Measurements from ENCODE around the gene FGFR2.

Gene FGFR2

DNA sequence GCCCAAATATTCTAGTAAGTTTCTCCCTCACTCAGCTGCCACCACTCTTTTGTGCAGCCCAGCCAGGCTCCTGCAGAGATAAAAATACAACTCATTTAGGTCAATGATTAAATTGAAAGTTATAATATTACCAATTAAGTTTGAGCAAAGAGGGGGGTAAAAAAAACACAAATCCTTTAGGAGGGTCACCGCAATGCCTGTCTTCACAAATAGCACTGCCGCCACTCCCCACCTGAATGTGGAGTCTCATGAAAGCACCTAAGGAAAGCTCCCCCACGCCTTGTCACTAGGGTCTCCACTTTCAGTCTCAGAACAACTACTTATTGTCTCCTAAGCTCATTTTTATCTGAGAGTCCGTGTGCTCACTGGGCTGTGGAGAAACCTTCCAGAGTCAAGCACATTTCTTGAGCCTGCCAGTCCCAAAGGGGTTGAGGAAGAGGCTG, 148.7 kb downstream of the FGFR2 start:
- no peak for TF ChIP-seq GATA3 (IDR thresholded peaks at IDR 0.05; ENCODE audit: low read depth, low read length)
- no peak for TF ChIP-seq GATA2 (IDR thresholded peaks at IDR 0.05; ENCODE audit: low read depth, low read length)

DNA sequence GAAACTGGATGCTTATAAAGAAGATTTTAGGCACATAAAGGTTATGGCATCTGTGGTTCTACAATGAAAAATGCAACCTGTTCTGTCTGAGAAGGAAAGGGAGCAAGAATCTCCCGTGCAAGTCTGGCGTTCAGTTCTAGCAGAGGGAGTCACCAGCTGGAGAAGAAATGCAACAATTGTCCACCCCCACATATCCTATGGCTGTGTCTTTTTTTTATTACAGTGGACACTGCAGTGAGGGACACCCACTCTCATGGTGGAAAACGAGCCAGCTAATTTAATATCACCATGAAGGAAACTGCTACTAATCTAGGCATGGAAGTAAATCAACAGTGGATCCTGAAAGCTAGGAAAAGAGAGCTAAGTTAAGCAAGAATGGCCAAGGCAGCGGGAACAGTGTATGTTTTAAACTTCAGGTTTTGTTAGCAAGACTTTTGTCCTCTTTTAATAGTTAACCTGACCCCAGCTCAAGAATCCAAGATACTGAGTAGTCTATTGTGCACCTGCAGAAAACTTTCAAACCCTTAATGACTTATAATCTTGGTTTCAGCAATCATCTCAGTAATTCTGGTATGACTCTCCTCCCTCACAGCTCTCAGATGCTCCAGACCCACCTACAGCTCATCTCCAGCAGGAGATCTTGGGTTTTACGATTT, 149.3 kb downstream of the FGFR2 start:
- TF ChIP-seq GATA3 (IDR thresholded peaks at IDR 0.05; ENCODE audit: low read depth, low read length) (no peak), GATA2 (IDR thresholded peaks at IDR 0.05; ENCODE audit: low read depth, low read length) (no peak)

DNA sequence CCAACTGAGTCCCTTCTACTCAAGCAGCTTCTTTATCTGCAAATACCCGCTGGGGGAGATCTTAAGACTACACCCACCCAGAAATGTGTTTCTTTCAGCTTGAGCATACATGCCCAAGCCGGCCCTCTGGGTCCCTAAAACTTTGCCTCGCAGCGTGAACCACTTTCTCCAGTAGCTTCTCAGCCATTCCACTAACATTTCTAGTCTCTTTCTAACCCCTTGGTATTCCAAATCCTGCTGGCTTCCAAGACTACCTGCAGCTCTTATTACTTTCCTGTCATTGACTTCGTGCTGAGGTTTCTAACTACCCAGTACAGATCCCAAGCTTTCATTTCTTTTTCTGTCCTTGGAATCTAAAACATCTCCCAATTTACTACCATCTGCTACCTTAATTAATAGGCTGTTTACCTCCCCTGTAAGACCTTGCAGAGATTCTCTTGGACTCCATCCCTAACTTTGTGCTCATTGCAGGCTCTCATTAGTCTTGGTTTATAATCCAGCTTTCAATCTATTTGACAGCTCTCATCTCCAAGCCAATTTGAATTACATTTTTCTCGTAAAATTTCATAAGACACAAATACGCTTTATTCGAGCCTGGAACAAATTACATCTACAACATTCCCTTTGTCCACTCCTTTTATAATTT, 153.6 kb downstream of the FGFR2 start:
- TF ChIP-seq GATA2 (IDR thresholded peaks at IDR 0.05; ENCODE audit: low read depth, low read length) (no peak), GATA3 (IDR thresholded peaks at IDR 0.05; ENCODE audit: low read depth, low read length) (no peak)

DNA sequence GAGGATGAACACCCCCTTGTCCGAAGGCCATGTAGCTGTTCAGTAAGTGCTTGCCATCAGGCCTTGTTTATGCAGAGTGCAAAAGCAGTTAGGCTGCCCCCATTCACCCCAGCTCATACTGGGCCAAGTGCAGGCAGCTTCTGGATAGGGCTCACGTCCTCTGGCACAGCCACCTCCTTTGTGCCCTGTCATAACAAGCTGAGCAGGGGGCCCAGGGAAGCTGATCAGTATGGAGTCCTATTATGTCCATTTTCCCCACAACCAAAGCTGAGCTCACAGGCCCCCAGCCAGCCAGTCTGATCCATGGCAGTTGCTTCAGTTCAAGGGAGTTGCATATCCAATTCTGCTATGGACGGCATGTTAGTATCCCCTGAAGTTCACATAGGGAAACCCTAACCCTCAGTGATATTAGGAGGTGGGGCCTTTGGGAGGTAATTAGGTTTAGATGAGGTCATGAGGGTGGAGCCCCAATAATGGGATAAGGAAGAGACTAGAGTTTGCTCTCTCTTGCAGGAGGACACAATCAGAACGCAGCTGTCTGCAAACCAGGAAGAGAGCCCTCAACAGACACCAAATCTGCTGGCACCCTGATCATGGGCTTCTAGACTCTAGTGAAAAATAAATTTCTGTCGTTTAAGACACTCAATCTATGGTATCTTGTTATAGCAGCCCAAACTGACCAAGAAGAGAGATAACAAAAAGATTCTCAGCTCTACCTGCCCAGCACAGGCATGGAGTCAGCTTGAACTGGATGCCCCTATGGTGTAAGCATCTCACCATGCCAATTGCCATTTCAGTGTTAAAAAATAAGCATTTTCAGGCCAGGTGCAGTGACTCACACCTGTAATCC, 155.9 kb downstream of the FGFR2 start:
- TF ChIP-seq GATA3 (IDR thresholded peaks at IDR 0.05; ENCODE audit: low read depth, low read length), result no peak
- TF ChIP-seq GATA2 (IDR thresholded peaks at IDR 0.05; ENCODE audit: low read depth, low read length), result no peak

DNA sequence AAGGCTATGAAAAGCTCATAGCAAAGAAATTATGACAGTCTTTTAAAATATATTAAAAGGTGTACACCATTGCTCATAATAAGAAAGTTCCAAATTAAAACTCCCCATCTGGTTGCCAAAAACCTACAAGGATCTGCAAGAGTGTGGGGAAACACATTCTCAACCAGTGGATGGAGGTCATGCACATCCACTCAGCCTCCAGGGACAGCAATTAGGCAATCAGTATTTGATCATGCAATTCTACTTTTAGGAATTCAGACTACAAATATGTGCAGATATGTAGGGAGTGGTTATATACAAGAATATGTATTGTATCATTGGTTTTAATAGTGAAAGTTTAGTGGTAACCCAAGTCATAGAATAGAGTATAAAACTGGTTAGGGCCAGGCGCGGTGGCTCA, 157.8 kb downstream of the FGFR2 start:
- TF ChIP-seq GATA2 (IDR thresholded peaks at IDR 0.05; ENCODE audit: low read depth, low read length), result no peak
- no peak for TF ChIP-seq GATA3 (IDR thresholded peaks at IDR 0.05; ENCODE audit: low read depth, low read length)

DNA sequence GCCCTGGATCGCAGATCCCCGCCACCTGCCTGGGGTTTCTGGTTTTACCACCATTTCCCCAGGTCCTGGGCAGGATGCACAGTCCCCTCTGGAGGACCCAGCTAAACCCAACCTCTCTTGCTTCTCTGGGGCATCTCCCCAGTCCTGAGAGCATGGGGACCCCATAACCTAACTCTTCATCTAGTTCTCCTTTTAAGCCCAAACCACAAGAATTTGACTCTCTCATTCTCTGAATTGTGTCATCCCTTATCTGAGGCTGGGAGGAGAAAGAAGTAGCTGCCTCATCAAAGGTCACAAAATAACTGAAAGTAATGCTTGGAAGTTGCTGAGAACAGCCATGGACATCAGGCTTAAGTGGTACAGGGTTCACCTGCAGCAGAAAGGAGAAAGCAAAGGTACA, 159.9 kb downstream of the FGFR2 start:
- TF ChIP-seq GATA3 (IDR thresholded peaks at IDR 0.05; ENCODE audit: low read depth, low read length) (no peak), GATA2 (IDR thresholded peaks at IDR 0.05; ENCODE audit: low read depth, low read length) (no peak)

DNA sequence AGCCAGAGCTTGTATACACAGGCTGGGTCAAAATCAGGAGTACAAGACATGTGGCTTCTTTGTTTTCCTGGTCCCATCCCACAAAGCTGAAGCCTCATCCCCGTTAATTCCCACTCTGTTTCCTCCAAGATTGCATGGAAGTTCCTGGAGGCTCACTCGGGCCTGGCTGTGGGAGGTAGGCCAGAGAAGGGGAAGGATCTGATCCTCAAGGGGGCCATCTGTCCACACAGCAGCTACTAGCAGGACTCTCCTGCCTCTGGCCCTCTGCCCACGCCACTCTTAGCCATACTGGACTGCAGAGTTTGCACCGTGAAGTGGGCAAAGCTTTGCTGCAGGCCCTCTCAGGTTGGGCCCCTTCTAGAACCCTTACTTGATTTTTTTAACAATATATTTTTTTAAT, 160.6 kb downstream of the FGFR2 start:
- TF ChIP-seq GATA3 (IDR thresholded peaks at IDR 0.05; ENCODE audit: low read depth, low read length), result no peak
- TF ChIP-seq GATA2 (IDR thresholded peaks at IDR 0.05; ENCODE audit: low read depth, low read length), result no peak

DNA sequence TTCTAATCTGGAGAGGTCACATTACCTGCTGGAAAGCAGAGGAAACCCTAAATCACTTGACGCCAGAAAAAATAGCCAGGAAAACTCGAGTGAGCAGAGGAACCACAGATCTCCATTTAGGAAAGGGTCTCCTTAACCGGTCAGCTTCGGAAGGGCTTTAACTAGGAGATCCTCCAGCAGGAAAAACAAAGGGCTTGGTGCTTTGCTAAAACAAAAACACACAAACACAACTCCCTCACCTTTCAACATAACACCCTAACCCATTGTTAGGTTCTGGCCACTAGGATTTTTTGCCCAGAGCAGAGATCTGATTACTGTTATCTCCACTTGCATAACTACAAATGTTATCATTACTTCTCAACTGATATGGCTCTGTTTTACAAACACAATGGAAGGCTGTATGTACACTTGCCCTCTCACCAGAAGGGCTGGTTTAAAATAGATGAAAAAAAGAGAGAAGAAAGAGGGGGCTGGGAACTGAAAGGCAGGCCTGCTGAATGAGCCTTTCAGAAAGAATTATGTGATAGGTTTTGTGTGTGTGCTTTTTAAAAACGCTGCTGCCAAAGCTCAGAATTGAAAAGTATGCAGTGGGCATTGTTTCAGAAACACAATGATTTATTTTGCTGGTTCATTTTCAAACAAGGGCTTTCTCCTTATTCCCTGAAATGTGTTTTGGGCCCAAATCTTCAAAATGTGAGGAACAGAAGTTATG, 161.5 kb downstream of the FGFR2 start:
- TF ChIP-seq GATA2 (IDR thresholded peaks at IDR 0.05; ENCODE audit: low read depth, low read length) (peak; percentile 76), GATA3 (IDR thresholded peaks at IDR 0.05; ENCODE audit: low read depth, low read length) (peak; percentile 71)

DNA sequence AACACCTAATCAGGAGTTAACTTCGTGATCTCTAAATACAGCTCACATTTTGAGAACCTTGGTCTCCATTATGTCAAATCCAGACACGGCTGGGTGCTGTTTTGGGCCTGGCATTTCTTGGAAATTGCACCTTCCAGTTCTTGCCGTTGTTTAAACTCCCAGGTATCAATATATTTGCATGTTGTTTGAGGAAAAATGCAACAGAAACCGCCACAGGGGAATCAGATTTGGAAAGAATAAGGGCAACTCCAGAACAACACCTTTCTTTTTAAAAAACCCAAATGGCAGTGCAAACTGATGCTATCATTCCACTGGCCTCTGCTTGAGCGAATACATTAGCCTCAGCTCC, 162.0 kb downstream of the FGFR2 start:
- no peak for TF ChIP-seq GATA3 (IDR thresholded peaks at IDR 0.05; ENCODE audit: low read depth, low read length)
- TF ChIP-seq GATA2 (IDR thresholded peaks at IDR 0.05; ENCODE audit: low read depth, low read length), result no peak

DNA sequence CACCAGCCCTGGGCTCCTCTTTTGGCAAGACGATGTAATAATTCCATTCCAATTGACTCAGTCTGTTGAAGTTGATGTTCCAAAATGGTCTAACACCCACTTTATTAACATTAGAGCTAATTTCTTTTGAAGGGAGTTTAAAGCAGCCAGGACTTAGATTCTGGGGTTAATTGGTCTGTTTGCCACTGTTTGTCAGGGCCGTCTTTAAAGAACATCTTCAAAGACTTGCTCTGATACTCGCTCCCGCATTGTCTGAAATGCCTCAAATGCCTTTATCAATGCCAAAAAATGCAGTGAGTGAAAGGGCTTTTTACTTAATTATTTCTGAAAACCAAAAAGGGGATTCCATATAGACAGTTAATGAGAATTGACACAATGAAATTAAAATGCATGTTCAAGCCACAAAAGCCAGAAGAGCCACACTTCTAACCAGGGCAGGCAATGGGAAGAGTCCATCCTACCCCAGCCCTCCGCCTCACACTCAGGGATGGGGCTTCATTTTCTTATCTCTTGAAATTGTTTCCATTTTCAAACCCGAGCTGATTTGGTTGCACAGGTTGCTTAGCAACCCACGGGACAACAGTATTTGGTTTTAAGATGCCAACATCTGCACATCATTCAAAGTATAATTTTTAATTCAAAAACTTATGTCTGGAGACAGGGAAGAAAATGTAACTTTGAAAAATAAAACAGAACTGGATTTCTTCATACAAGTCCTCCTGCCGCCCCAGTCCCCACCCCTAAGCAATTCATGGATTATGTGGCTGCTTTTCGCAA, 163.0 kb downstream of the FGFR2 start:
- no peak for TF ChIP-seq GATA3 (IDR thresholded peaks at IDR 0.05; ENCODE audit: low read depth, low read length)
- no peak for TF ChIP-seq GATA2 (IDR thresholded peaks at IDR 0.05; ENCODE audit: low read depth, low read length)

DNA sequence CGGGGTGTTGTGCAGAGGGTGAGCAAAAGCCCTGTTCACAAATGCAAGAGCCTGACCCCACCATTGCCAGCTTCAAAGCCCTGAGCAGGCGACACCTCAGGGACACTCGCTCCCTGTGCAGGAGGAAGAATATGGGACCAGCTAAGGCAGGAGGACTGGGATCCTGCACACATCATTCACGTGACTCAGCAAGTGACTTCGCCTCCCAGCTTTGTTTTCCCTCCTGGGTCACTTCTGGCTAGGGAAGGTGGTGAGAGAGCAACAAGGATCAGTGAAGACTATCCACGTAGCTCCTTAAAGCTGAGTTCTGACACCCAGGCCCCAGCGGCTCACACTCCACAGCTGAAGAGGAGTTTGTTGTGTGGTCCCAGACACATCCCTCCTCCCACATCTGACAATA, 164.3 kb downstream of the FGFR2 start:
- TF ChIP-seq GATA2 (IDR thresholded peaks at IDR 0.05; ENCODE audit: low read depth, low read length), result no peak
- no peak for TF ChIP-seq GATA3 (IDR thresholded peaks at IDR 0.05; ENCODE audit: low read depth, low read length)

DNA sequence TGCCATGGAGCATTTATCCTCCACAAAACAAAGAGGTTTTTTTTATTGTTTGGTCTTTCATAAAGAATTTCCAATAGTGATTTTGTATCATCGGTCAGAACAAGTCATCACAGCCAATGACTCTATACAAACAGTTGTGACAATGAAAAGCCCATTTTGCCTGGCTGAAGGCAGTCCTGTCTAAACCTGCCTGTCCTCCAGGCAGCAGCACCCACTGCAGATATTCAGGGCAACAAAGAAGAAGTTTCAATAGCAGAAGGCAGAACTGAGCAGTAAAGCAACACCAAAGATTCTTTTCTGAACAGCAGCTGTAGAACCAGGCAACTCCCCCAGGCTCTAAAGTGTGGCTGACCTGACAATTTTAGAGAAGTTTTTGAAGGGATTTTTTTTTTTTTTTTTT, 169.4 kb downstream of the FGFR2 start:
- TF ChIP-seq GATA3 (IDR thresholded peaks at IDR 0.05; ENCODE audit: low read depth, low read length), result no peak
- no peak for TF ChIP-seq GATA2 (IDR thresholded peaks at IDR 0.05; ENCODE audit: low read depth, low read length)
